AG09309 (cell line): ENCODE data around the gene HNRNPA1.
"Not testable (repeated sequence)": the region's sequence is repeated elsewhere in the genome, so short reads cannot be mapped to it uniquely, and the experiment has no call there.

Experiments
- DNase-seq: peaks from one replicate; pipeline ENCODE4 v3.0.0-alpha.2; 2010; ENCODE audit warnings: low read depth
- H3K4me3 ChIP-seq: 2 replicates; pipeline ENCODE4 v1.5.1; 2011; ENCODE audit warnings: mild to moderate bottlenecking, low read depth, low read length, moderate library complexity; ENCODE audit not compliant: control insufficient read depth
- TF ChIP-seq, protein P1 (sequence below): IDR thresholded peaks from 2 replicates; pipeline ENCODE4 v1.5.1; 2011; ENCODE audit warnings: mild to moderate bottlenecking, low read depth, low read length, inconsistent platforms; ENCODE audit not compliant: insufficient read depth, control insufficient read depth; ENCODE audit errors: missing control alignments

HNRNPA1 gene

DNA sequence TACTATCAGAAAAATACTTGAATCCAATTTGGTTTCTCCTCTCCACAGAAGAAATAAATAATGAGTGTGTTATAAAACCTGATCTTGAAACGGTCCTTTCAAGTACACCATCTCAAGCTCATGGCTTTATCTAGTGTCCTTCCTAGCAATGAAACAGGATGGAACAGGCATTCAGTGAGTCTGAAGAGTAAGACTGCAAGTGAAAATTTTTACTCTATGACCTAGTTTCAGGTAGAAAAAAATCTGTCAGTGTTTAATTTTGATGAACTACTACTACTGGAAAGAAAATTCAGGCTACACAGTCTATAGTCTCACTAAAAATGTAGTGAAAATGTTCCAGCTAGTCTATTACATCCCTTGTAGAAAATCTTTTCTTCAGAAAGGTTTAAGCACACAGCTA, 8.3 kb upstream of the HNRNPA1 start:
- TF ChIP-seq, protein P1, sequence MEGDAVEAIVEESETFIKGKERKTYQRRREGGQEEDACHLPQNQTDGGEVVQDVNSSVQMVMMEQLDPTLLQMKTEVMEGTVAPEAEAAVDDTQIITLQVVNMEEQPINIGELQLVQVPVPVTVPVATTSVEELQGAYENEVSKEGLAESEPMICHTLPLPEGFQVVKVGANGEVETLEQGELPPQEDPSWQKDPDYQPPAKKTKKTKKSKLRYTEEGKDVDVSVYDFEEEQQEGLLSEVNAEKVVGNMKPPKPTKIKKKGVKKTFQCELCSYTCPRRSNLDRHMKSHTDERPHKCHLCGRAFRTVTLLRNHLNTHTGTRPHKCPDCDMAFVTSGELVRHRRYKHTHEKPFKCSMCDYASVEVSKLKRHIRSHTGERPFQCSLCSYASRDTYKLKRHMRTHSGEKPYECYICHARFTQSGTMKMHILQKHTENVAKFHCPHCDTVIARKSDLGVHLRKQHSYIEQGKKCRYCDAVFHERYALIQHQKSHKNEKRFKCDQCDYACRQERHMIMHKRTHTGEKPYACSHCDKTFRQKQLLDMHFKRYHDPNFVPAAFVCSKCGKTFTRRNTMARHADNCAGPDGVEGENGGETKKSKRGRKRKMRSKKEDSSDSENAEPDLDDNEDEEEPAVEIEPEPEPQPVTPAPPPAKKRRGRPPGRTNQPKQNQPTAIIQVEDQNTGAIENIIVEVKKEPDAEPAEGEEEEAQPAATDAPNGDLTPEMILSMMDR: no peak
- no peak overlapping the region for H3K4me3 ChIP-seq
- DNase-seq: no peak

DNA sequence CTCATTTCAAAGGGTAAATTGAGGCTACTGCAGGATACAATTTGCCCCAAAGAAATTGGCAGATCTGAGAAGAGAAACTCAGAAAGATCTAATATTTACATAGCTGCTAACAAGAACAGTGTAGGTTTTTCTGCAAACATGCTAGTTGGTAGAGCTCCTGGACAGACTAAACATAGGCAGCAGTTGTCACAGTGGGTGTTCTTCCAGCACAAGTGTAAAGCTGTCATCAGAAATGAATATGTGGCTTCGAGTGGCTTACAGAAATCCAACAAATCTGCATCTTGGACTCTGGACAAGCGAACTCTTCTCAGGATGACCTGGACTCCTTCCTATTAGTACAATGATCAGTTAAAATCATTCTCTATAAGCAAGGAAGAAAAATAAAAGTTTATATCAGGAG, 6.5 kb upstream of the HNRNPA1 start:
- TF ChIP-seq, protein P1: no peak
- no peak overlapping the region for H3K4me3 ChIP-seq
- DNase-seq: no peak

GRCh38 chr12:54276368-54276767, 4.2 kb upstream of the HNRNPA1 start:
- no peak for DNase-seq
- H3K4me3 ChIP-seq: no peak overlapping the region
- TF ChIP-seq, protein P1: no peak

DNA sequence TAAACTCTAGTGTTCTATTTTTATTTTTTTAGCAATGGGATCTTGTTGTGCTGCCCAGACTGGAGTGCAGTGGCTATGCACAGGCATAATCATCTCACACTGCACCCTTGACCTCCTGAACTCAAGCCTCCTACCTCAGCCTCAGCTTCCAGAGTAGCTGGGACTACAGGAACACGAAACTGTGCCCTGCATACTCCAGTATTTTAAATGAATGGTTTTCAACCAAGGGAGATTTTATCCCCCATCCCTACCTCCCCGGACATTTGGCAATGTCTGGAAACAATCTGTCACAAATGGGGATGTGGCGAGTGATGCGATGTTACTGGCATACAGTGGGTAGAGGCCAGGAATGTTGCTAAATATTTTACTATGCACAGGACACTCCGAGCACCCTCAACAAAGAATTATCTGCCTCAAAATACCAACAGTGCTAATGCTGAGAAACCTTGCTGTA, 2.7 kb upstream of the HNRNPA1 start:
- peak overlapping the region; percentile 74 for H3K4me3 ChIP-seq
- peak; percentile 41 for DNase-seq
- TF ChIP-seq, protein P1: no peak

GRCh38 chr12:54279227-54279631, 1.3 kb upstream of the HNRNPA1 start:
- peak overlapping the region; percentile 74 for H3K4me3 ChIP-seq
- TF ChIP-seq, protein P1: no peak
- DNase-seq: no peak

GRCh38 chr12:54279632-54280467, 676 bp upstream of the HNRNPA1 start, which contains the start of gene CBX5:
Gene CBX5 (minus strand): TSS chr12:54280122. CDS start chr12:54257650, 22,472 bp downstream.
- DNase-seq: peak; percentile 100
- H3K4me3 ChIP-seq: peak within 1 kb of the TSS; percentile 74
- TF ChIP-seq, protein P1: no peak

GRCh38 chr12:54281261-54281638, 724 bp downstream of the HNRNPA1 start:
- DNase-seq: not testable (repeated sequence)
- peak overlapping the region; percentile 63 for H3K4me3 ChIP-seq

GRCh38 chr12:54281694-54282093, 1.2 kb downstream of the HNRNPA1 start:
- DNase-seq: not testable (repeated sequence)

More at GRCh38 chr12:54281694-54282093, 1.2 kb downstream of the HNRNPA1 start:
- peak overlapping the region; percentile 63 for H3K4me3 ChIP-seq
